Spleen (tissue), 7 donors: Measurements from ENCODE around the gene TLNRD1.

Experiments used
- POLR2A ChIP-seq, 3 donors: fragments of 450-650 bp; IDR thresholded peaks; one replicate each; pipeline ENCODE4 v1.5.1; 2017; ENCODE audit warnings: antibody characterized with exemption in 3 of 3, mild to moderate bottlenecking in 1 of 3
- POLR2AphosphoS5 ChIP-seq, 3 donors: sonication (generic); formaldehyde crosslinking; IDR thresholded peaks; one replicate each; pipeline ENCODE4 v1.5.1; 2017; ENCODE audit warnings: antibody characterized with exemption in 3 of 3
- TF ChIP-seq, protein P1 (sequence below), 11 experiments: fragments of 200-600 bp in 7 of 11; fragments of 450-650 bp in 4 of 11; sonication (generic) in 4 of 11; IDR thresholded peaks in 8 of 11; conservative IDR thresholded peaks in 3 of 11; 1 replicate in 7 of 11; 2 replicates in 4 of 11; pipeline versions ENCODE4 v1.4.0 to v1.8.0; 2016 to 2021; ENCODE audit warnings: antibody characterized with exemption in 11 of 11, inconsistent platforms in 4 of 11, mild to moderate bottlenecking in 1 of 11
- donor health status: DM: no; HTN: no; CAD: no; lungs with moderate emphysema.
- donor health status: DM: no; HTN: no; CAD: no.
- donor health status: DM: no; HTN: no; CAD: no.

DNA sequence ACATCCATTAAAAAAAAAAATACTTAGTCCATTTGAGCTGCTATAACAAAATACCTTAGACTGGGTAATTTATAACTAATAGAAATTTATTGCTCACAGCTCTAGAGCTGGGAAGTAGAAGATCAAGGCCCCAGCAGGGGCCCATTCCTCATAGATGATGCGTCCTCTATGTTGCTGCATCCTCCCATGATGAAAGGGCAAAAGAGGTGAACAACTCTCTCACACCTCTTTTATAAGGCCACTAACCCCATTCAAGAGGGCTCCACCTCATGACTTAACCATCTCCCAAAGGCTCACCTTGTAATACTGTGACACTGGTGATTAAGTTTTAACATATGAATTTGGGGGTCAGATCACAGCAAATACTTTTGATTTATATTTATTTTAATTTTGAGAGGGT, 3.0 kb upstream of the TLNRD1 start:
- TF ChIP-seq, protein P1, sequence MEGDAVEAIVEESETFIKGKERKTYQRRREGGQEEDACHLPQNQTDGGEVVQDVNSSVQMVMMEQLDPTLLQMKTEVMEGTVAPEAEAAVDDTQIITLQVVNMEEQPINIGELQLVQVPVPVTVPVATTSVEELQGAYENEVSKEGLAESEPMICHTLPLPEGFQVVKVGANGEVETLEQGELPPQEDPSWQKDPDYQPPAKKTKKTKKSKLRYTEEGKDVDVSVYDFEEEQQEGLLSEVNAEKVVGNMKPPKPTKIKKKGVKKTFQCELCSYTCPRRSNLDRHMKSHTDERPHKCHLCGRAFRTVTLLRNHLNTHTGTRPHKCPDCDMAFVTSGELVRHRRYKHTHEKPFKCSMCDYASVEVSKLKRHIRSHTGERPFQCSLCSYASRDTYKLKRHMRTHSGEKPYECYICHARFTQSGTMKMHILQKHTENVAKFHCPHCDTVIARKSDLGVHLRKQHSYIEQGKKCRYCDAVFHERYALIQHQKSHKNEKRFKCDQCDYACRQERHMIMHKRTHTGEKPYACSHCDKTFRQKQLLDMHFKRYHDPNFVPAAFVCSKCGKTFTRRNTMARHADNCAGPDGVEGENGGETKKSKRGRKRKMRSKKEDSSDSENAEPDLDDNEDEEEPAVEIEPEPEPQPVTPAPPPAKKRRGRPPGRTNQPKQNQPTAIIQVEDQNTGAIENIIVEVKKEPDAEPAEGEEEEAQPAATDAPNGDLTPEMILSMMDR (IDR thresholded peaks at IDR 0.05 in 8 of 11, conservative IDR thresholded peaks at IDR 0.05 in 3 of 11) = no peak
- TF ChIP-seq POLR2A (IDR thresholded peaks at IDR 0.05) (no peak), POLR2AphosphoS5 (IDR thresholded peaks at IDR 0.05) (no peak)
